Urothelium cell line (cell line): Measurements from ENCODE around the gene ZSCAN22.
A peak's percentile ranks its signal among the peaks of the same experiment; 100 is the strongest.

ENCODE experiments used
- DNase-seq: peaks from one replicate; pipeline ENCODE4 v3.0.0; 2011; ENCODE audit warnings: low spot score, mixed read lengths
- FAIRE-seq: peaks from 2 replicates; lab custom pipeline; 2011; peaks lifted over from hg19 to GRCh38; lab: Jason Lieb, UNC

ZSCAN22 gene

GRCh38 chr19:58350871-58351557 lies 24.2 kb downstream of the ZSCAN22 start:
- no peak for FAIRE-seq
- DNase-seq: no peak

- no peak for DNase-seq
- FAIRE-seq: no peak
Observed at GRCh38 chr19:58351558-58351878, 24.7 kb downstream of the ZSCAN22 start.

- DNase-seq (no peak), FAIRE-seq (no peak)
Observed at GRCh38 chr19:58351990-58352755, 25.4 kb downstream of the ZSCAN22 start.

- FAIRE-seq: no peak
- no peak for DNase-seq
Observed at GRCh38 chr19:58352760-58353671, 26.2 kb downstream of the ZSCAN22 start, which contains the start of gene A1BG. Gene A1BG, minus strand, starts transcription at chr19:58353492. Its CDS starts 55 bp downstream, at chr19:58353437.

- FAIRE-seq (peak; percentile 27), DNase-seq (no peak)
Observed at GRCh38 chr19:58353717-58354477, 27.1 kb downstream of the ZSCAN22 start.

- FAIRE-seq: no peak
- no peak for DNase-seq
Observed at GRCh38 chr19:58354478-58355030, 27.8 kb downstream of the ZSCAN22 start.

- FAIRE-seq (no peak), DNase-seq (no peak)
Observed at GRCh38 chr19:58355215-58355796, 28.5 kb downstream of the ZSCAN22 start.

GRCh38 chr19:58355908-58356765 lies 29.3 kb downstream of the ZSCAN22 start:
- no peak for DNase-seq
- no peak for FAIRE-seq

GRCh38 chr19:58356766-58357480 lies 30.1 kb downstream of the ZSCAN22 start:
- FAIRE-seq (no peak), DNase-seq (no peak)

- no peak for DNase-seq
- no peak for FAIRE-seq
Observed at GRCh38 chr19:58357481-58358145, 30.8 kb downstream of the ZSCAN22 start.

- peak; percentile 50 for DNase-seq
Observed at GRCh38 chr19:58361900-58362271, 35.1 kb downstream of the ZSCAN22 start.

GRCh38 chr19:58362272-58362994 lies 35.6 kb downstream of the ZSCAN22 start, which contains the start of gene ZNF497:
Gene ZNF497, minus strand, starts transcription at chr19:58362751. Its CDS starts 5,116 bp downstream, at chr19:58357635.
- peak; percentile 89 for FAIRE-seq
- DNase-seq: peak; percentile 98

More at GRCh38 chr19:58361900-58362271, 35.1 kb downstream of the ZSCAN22 start:
- no peak for FAIRE-seq

GRCh38 chr19:58364146-58364545 lies 37.4 kb downstream of the ZSCAN22 start:
- DNase-seq (no peak), FAIRE-seq (no peak)

GRCh38 chr19:58366585-58367430 lies 40.0 kb downstream of the ZSCAN22 start:
- DNase-seq: no peak
- FAIRE-seq: no peak

- DNase-seq (no peak), FAIRE-seq (no peak)
Observed at GRCh38 chr19:58367698-58368454, 41.1 kb downstream of the ZSCAN22 start.
